GM23338 (cell line): Measurements from ENCODE around the gene SRD5A3. TPM values are rescaled to one million over a fixed set of nuclear protein-coding genes. Genes with fewer than 3 reads are reported as not detected.

Experiments used
- ATAC-seq: fragments of 200-7000 bp; cut with Tn5 transposase; 3 replicates; pipeline ENCODE4 v1.9.1; 2020
- DNase-seq: peaks from one replicate; pipeline ENCODE4 v3.0.0-alpha.2; 2015; ENCODE audit warnings: low spot score
- H2AFZ ChIP-seq: fragments of 200-600 bp; sonication (generic); 2 replicates; pipeline ENCODE4 v1.8.0; 2016; ENCODE audit warnings: antibody characterized with exemption, mild to moderate bottlenecking, moderate library complexity
- H3F3A ChIP-seq: fragments of 200-600 bp; sonication (generic); replicated peaks from 2 replicates; pipeline ENCODE4 v1.8.0; 2017; ENCODE audit warnings: antibody characterized with exemption, mixed run types, low read depth
- H3K27ac ChIP-seq: fragments of 200-600 bp; sonication (generic); 2 replicates; pipeline ENCODE4 v1.6.1; 2016; ENCODE audit warnings: low read depth
- H3K27me3 ChIP-seq: fragments of 200-600 bp; sonication (generic); 2 replicates; pipeline ENCODE4 v1.8.0; 2016; ENCODE audit warnings: mild to moderate bottlenecking, mixed run types, moderate library complexity; ENCODE audit not compliant: insufficient read depth
- H3K36me3 ChIP-seq: fragments of 200-600 bp; sonication (generic); 2 replicates; pipeline ENCODE4 v1.8.0; 2016; ENCODE audit warnings: mild to moderate bottlenecking; ENCODE audit not compliant: insufficient read depth
- H3K4me1 ChIP-seq: fragments of 200-600 bp; sonication (generic); 2 replicates; pipeline ENCODE4 v1.8.0; 2016; ENCODE audit warnings: mild to moderate bottlenecking, moderate library complexity; ENCODE audit not compliant: insufficient read depth
- H3K4me2 ChIP-seq: fragments of 200-600 bp; sonication (generic); 2 replicates; pipeline ENCODE4 v1.7.1; 2017; ENCODE audit warnings: mixed run types
- H3K4me3 ChIP-seq: fragments of 200-600 bp; sonication (generic); 2 replicates; pipeline ENCODE4 v1.6.1; 2016; ENCODE audit warnings: mixed run types
- H3K79me2 ChIP-seq: fragments of 200-600 bp; sonication (generic); replicated peaks from 2 replicates; pipeline ENCODE4 v1.8.0; 2017; ENCODE audit warnings: mild to moderate bottlenecking; ENCODE audit not compliant: insufficient read depth
- H3K9me2 ChIP-seq: fragments of 200-600 bp; sonication (generic); 2 replicates; pipeline ENCODE4 v1.8.0; 2017; ENCODE audit not compliant: insufficient read depth
- H4K20me1 ChIP-seq: fragments of 200-600 bp; sonication (generic); replicated peaks from 2 replicates; pipeline ENCODE4 v1.8.0; 2017; ENCODE audit warnings: mild to moderate bottlenecking; ENCODE audit not compliant: insufficient read depth
- H3K27ac Mint-ChIP-seq: 2 replicates; pipeline ENCODE4 v1.8.0; 2020; ENCODE audit warnings: inconsistent platforms, mild to moderate bottlenecking, moderate library complexity, mixed read lengths
- H3K27me3 Mint-ChIP-seq: 3 replicates; pipeline ENCODE4 v1.8.0; 2022; ENCODE audit warnings: low read depth, mild to moderate bottlenecking, moderate library complexity, mixed read lengths, inconsistent platforms; ENCODE audit not compliant: insufficient read depth, poor library complexity
- H3K36me3 Mint-ChIP-seq: 3 replicates; pipeline ENCODE4 v1.8.0; 2021; ENCODE audit warnings: low read depth, mild to moderate bottlenecking, inconsistent platforms, moderate library complexity, mixed read lengths
- H3K4me1 Mint-ChIP-seq: 3 replicates; pipeline ENCODE4 v1.8.0; 2020; ENCODE audit warnings: mild to moderate bottlenecking, inconsistent platforms, mixed read lengths
- H3K4me3 Mint-ChIP-seq: 3 replicates; pipeline ENCODE4 v1.8.0; 2021; ENCODE audit warnings: moderate library complexity, mild to moderate bottlenecking, inconsistent platforms, mixed read lengths
- H3K9me3 Mint-ChIP-seq: 3 replicates; pipeline ENCODE4 v1.8.0; 2020; ENCODE audit warnings: moderate library complexity, mild to moderate bottlenecking, inconsistent platforms, mixed read lengths
- CTCF ChIP-seq, 2 experiments: fragments of 200-600 bp in 1 of 2; sonication (generic) in 1 of 2; conservative IDR thresholded peaks; 2 replicates each; pipeline versions ENCODE4 v1.5.1 to v1.6.1; 2016 to 2017; ENCODE audit warnings: antibody characterized with exemption in 2 of 2, low read depth in 2 of 2, mild to moderate bottlenecking in 2 of 2, moderate library complexity in 1 of 2
- ETS1 ChIP-seq: IDR thresholded peaks from 2 replicates; pipeline ENCODE4 v1.6.1; 2016; ENCODE audit warnings: antibody characterized with exemption
- EZH2 ChIP-seq: fragments of 200-600 bp; sonication (generic); IDR thresholded peaks from one replicate; pipeline ENCODE4 v1.8.0; 2017; ENCODE audit warnings: antibody characterized with exemption, mild to moderate bottlenecking, low read depth; ENCODE audit not compliant: unreplicated experiment
- EZH2phosphoT487 ChIP-seq: fragments of 200-600 bp; sonication (generic); IDR thresholded peaks from one replicate; pipeline ENCODE4 v1.8.1; 2018; ENCODE audit warnings: antibody characterized with exemption; ENCODE audit not compliant: unreplicated experiment
- JUNB ChIP-seq: IDR thresholded peaks from one replicate; pipeline ENCODE4 v1.6.1; 2016; ENCODE audit warnings: antibody characterized with exemption; ENCODE audit not compliant: unreplicated experiment
- NANOG ChIP-seq: IDR thresholded peaks from 2 replicates; pipeline ENCODE4 v1.6.1; 2016; ENCODE audit warnings: antibody characterized with exemption, borderline replicate concordance
- POLR2AphosphoS5 ChIP-seq: IDR thresholded peaks from 2 replicates; pipeline ENCODE4 v1.6.1; 2016; ENCODE audit warnings: antibody characterized with exemption, low read depth
- STAT1 ChIP-seq: IDR thresholded peaks from one replicate; pipeline ENCODE4 v1.6.1; 2016; ENCODE audit warnings: antibody characterized with exemption; ENCODE audit not compliant: unreplicated experiment
- ZNF114 ChIP-seq: fragments of 250-450 bp; sonication (Bioruptor Pico); IDR thresholded peaks from 2 replicates; pipeline ENCODE4 v1.5.0; 2020; ENCODE audit warnings: mild to moderate bottlenecking, moderate library complexity
- ZNF331 ChIP-seq: fragments of 250-450 bp; sonication (Bioruptor Pico); IDR thresholded peaks from 2 replicates; pipeline ENCODE4 v1.5.0; 2020; ENCODE audit warnings: low read depth, mild to moderate bottlenecking, moderate library complexity
- polyA plus RNA-seq: library from polyadenylated mRNA; unstranded; fragments of >200 nt; fragmentation: Nextera tagmentation; extraction: Ambion mirVana; gene quantifications from 2 replicates; pipeline ENCODE4 v1.2.1, GENCODE V29; 2016
- total RNA-seq: library from RNA; depleted of rRNA; stranded (reverse); fragments of >200 nt; shearing (Covaris generic); gene quantifications from 2 replicates; pipeline ENCODE4 v1.2.3, GENCODE V29; 2014

Gene SRD5A3
- total and polyA plus RNA-seq, 2 experiments from 2014 or later = 23.0 to 49.9 TPM

- TF ChIP-seq CTCF (conservative IDR thresholded peaks at IDR 0.05; ENCODE audit: low read depth in 2 of 2) (no peak), ETS1 (no peak), NANOG (no peak)
These were observed 52.9 kb downstream of the SRD5A3 start (continued) for GRCh38 chr4:55398966-55399365.

- Histone ChIP-seq H3K4me1 (peaks cover 22% of the 10 kb centered on the region), H3F3A (no peaks in the 10 kb centered on the region), H3K4me2 (peak overlapping the region; percentile 87), H3K27me3 (no peaks in the 10 kb centered on the region), H4K20me1 (peaks cover 55% of the 10 kb centered on the region), H3K4me3 (peak overlapping the region; percentile 92; the same call in 1 of the 2 replicates), H3K9me2 (no peaks in the 10 kb centered on the region), H3K27ac (no peak overlapping the region), H2AFZ (no peak overlapping the region), H3K79me2 (peaks cover 82% of the 10 kb centered on the region), H3K36me3 (peaks cover 17% of the 10 kb centered on the region; the same call in 1 of the 2 replicates)
- Mint-ChIP-seq H3K9me3 (no peaks in the 10 kb centered on the region; the same call in 1 of the 3 replicates), H3K4me1 (peaks cover 24% of the 10 kb centered on the region), H3K4me3 (peak overlapping the region; percentile 94), H3K27ac (no peak overlapping the region), H3K27me3 (peaks cover 4% of the 10 kb centered on the region), H3K36me3 (peaks cover 55% of the 10 kb centered on the region)
- TF ChIP-seq EZH2 (no peak), POLR2AphosphoS5 (no peak), JUNB (no peak), STAT1 (no peak), CTCF (conservative IDR thresholded peaks at IDR 0.05; ENCODE audit: low read depth in 2 of 2) (no peak), EZH2phosphoT487 (no peak), ETS1 (no peak), ZNF114 (CRISPR knock-in tag) (no peak), ZNF331 (CRISPR knock-in tag) (no peak)
- DNase-seq (no peak), ATAC-seq (no peak)
These were observed 53.5 kb downstream of the SRD5A3 start for GRCh38 chr4:55399581-55399980.
